ENCODE results near the gene ACKR4.
"Not testable (repeated sequence)": the region's sequence is repeated elsewhere in the genome, so short reads cannot be mapped to it uniquely, and the experiment has no call there.

ACKR4 gene

GRCh38 chr3:132595014-132595413, 2.1 kb upstream of the ACKR4 start:
- DNase-seq = no peak

- no peak for DNase-seq
These were observed 744 bp upstream of the ACKR4 start for GRCh38 chr3:132596326-132596725.

- DNase-seq = no peak
These were observed 590 bp downstream of the ACKR4 start for GRCh38 chr3:132597660-132598059.

GRCh38 chr3:132598181-132598580, 1.1 kb downstream of the ACKR4 start:
- no peak for DNase-seq

- DNase-seq = not testable (repeated sequence)
These were observed 3.5 kb downstream of the ACKR4 start for GRCh38 chr3:132600614-132601013.

- DNase-seq = no peak
These were observed 8.3 kb downstream of the ACKR4 start for GRCh38 chr3:132605374-132605792.

GRCh38 chr3:132606085-132606484, 9.0 kb downstream of the ACKR4 start:
- DNase-seq = no peak

GRCh38 chr3:132606620-132607019, 9.6 kb downstream of the ACKR4 start:
- DNase-seq = not testable (repeated sequence)

- DNase-seq = not testable (repeated sequence)
These were observed 18.2 kb downstream of the ACKR4 start for GRCh38 chr3:132615301-132615700.

- DNase-seq = no peak
These were observed 18.8 kb downstream of the ACKR4 start for GRCh38 chr3:132615881-132616280.

GRCh38 chr3:132616780-132617179, 19.7 kb downstream of the ACKR4 start:
- DNase-seq = no peak

GRCh38 chr3:132622148-132622547, 25.1 kb downstream of the ACKR4 start:
- DNase-seq = no peak

- no peak for DNase-seq
These were observed 25.7 kb downstream of the ACKR4 start for GRCh38 chr3:132622761-132623160.

GRCh38 chr3:132623646-132624045, 26.6 kb downstream of the ACKR4 start:
- no peak for DNase-seq

GRCh38 chr3:132624790-132625189, 27.7 kb downstream of the ACKR4 start:
- no peak for DNase-seq

GRCh38 chr3:132625613-132626012, 28.5 kb downstream of the ACKR4 start:
- DNase-seq = no peak

- DNase-seq = no peak
These were observed 29.9 kb downstream of the ACKR4 start for GRCh38 chr3:132626955-132627354.

GRCh38 chr3:132628157-132628556, 31.1 kb downstream of the ACKR4 start:
- DNase-seq = no peak

- no peak for DNase-seq
These were observed 32.9 kb downstream of the ACKR4 start for GRCh38 chr3:132629928-132630327.

- DNase-seq = no peak
These were observed 33.5 kb downstream of the ACKR4 start for GRCh38 chr3:132630612-132631011.

GRCh38 chr3:132635052-132635451, 38.0 kb downstream of the ACKR4 start:
- no peak for DNase-seq

GRCh38 chr3:132637590-132637989, 40.5 kb downstream of the ACKR4 start:
- no peak for DNase-seq

- no peak for DNase-seq
These were observed 41.6 kb downstream of the ACKR4 start for GRCh38 chr3:132638706-132639105.

- DNase-seq = not testable (repeated sequence)
These were observed 44.4 kb downstream of the ACKR4 start for GRCh38 chr3:132641427-132641826.

GRCh38 chr3:132641837-132642538, 44.9 kb downstream of the ACKR4 start:
- no peak for DNase-seq
